SK-N-SH treated with all-trans-retinoic acid at 6 μM for 48 hours (cell line): ENCODE results near the gene KIFC3.
"Not testable (repeated sequence)": the region's sequence is repeated elsewhere in the genome, so short reads cannot be mapped to it uniquely, and the experiment has no call there.

ENCODE experiments used
- ATAC-seq: fragments of 200-7000 bp; cut with Tn5 transposase; 3 replicates; pipeline ENCODE4 v1.9.1; 2020; ENCODE audit warnings: mild to moderate bottlenecking, moderate library complexity
- ARNTL ChIP-seq: fragments of 450-650 bp; formaldehyde crosslinking; IDR thresholded peaks from 2 replicates; pipeline ENCODE4 v1.5.0; 2020; ENCODE audit warnings: low read depth, mild to moderate bottlenecking, moderate library complexity, borderline replicate concordance
- BACH2 ChIP-seq: fragments of 250-450 bp; sonication (Bioruptor Pico); IDR thresholded peaks from 2 replicates; pipeline ENCODE4 v1.9.0; 2021; ENCODE audit warnings: mild to moderate bottlenecking, borderline replicate concordance
- CREB5 ChIP-seq: fragments of 250-450 bp; sonication (Bioruptor Pico); IDR thresholded peaks from 2 replicates; pipeline ENCODE4 v1.5.1; 2020; ENCODE audit warnings: low read depth, mild to moderate bottlenecking, moderate library complexity
- CSDC2 ChIP-seq: fragments of 250-450 bp; sonication (Bioruptor Pico); IDR thresholded peaks from 2 replicates; pipeline ENCODE4 v1.5.0; 2020; ENCODE audit warnings: mild to moderate bottlenecking, moderate library complexity
- CSRNP3 ChIP-seq: fragments of 250-450 bp; sonication (Bioruptor Pico); IDR thresholded peaks from 2 replicates; pipeline ENCODE4 v1.5.1; 2021; ENCODE audit warnings: mild to moderate bottlenecking, moderate library complexity
- ESRRG ChIP-seq: fragments of 250-450 bp; sonication (Bioruptor Pico); IDR thresholded peaks from 2 replicates; pipeline ENCODE4 v1.6.1; 2021; ENCODE audit warnings: mild to moderate bottlenecking
- GLIS3 ChIP-seq: fragments of 250-450 bp; sonication (Bioruptor Pico); IDR thresholded peaks from 2 replicates; pipeline ENCODE4 v1.5.0; 2020; ENCODE audit warnings: mild to moderate bottlenecking, moderate library complexity
- ISL1 ChIP-seq: fragments of 250-450 bp; sonication (Bioruptor Pico); IDR thresholded peaks from 2 replicates; pipeline ENCODE4 v2.1.2; 2022; ENCODE audit warnings: mild to moderate bottlenecking, moderate library complexity
- OSR1 ChIP-seq: fragments of 250-450 bp; sonication (Bioruptor Pico); IDR thresholded peaks from 2 replicates; pipeline ENCODE4 v1.8.0; 2022; ENCODE audit warnings: moderate library complexity, mild to moderate bottlenecking, inconsistent platforms
- PATZ1 ChIP-seq: fragments of 250-450 bp; sonication (Bioruptor Pico); IDR thresholded peaks from 2 replicates; pipeline ENCODE4 v1.8.0; 2020; ENCODE audit warnings: mild to moderate bottlenecking, moderate library complexity, borderline replicate concordance
- POU6F1 ChIP-seq: fragments of 250-450 bp; sonication (Bioruptor Pico); IDR thresholded peaks from 2 replicates; pipeline ENCODE4 v1.8.0; 2021; ENCODE audit warnings: low read depth, mild to moderate bottlenecking, moderate library complexity, borderline replicate concordance
- PPARA ChIP-seq: fragments of 250-450 bp; sonication (Bioruptor Pico); IDR thresholded peaks from 2 replicates; pipeline ENCODE4 v1.5.0; 2020; ENCODE audit warnings: mild to moderate bottlenecking, borderline replicate concordance
- RARB ChIP-seq: fragments of 250-450 bp; sonication (Bioruptor Pico); IDR thresholded peaks from 2 replicates; pipeline ENCODE4 v1.8.0; 2021; ENCODE audit warnings: mild to moderate bottlenecking, moderate library complexity
- TOX ChIP-seq: fragments of 250-450 bp; sonication (Bioruptor Pico); IDR thresholded peaks from 2 replicates; pipeline ENCODE4 v1.8.0; 2021; ENCODE audit warnings: mild to moderate bottlenecking, moderate library complexity, borderline replicate concordance
- TSHZ2 ChIP-seq: fragments of 250-450 bp; sonication (Bioruptor Pico); IDR thresholded peaks from 2 replicates; pipeline ENCODE4 v1.5.0; 2020; ENCODE audit warnings: mild to moderate bottlenecking, moderate library complexity
- ZC3H10 ChIP-seq: fragments of 250-450 bp; sonication (Bioruptor Pico); IDR thresholded peaks from 2 replicates; pipeline ENCODE4 v1.5.1; 2021; ENCODE audit warnings: mild to moderate bottlenecking, moderate library complexity
- ZNF565 ChIP-seq: fragments of 450-650 bp; formaldehyde crosslinking; conservative IDR thresholded peaks from 2 replicates; pipeline ENCODE4 v1.5.0; 2020; ENCODE audit warnings: low read depth, mild to moderate bottlenecking, moderate library complexity
- ZNF70 ChIP-seq: fragments of 450-650 bp; formaldehyde crosslinking; IDR thresholded peaks from 2 replicates; pipeline ENCODE4 v1.5.0; 2020; ENCODE audit warnings: mild to moderate bottlenecking, moderate library complexity
- ZNF8 ChIP-seq: fragments of 450-650 bp; formaldehyde crosslinking; IDR thresholded peaks from 2 replicates; pipeline ENCODE4 v1.5.0; 2020; ENCODE audit warnings: mild to moderate bottlenecking, moderate library complexity

KIFC3 gene

GRCh38 chr16:57713596-57713995, 88.7 kb downstream of the KIFC3 start (continued):
- no peak for TF ChIP-seq ZC3H10 (CRISPR knock-in tag)
- no peak for TF ChIP-seq ISL1 (CRISPR knock-in tag)
- no peak for TF ChIP-seq POU6F1
- no peak for TF ChIP-seq RARB (CRISPR knock-in tag)
- no peak for TF ChIP-seq OSR1 (CRISPR knock-in tag)
- no peak for TF ChIP-seq ESRRG

GRCh38 chr16:57712569-57712968, 89.7 kb downstream of the KIFC3 start:
- not testable (repeated sequence) for ATAC-seq

- ATAC-seq = no peak
- TF ChIP-seq PATZ1 = no peak
- TF ChIP-seq CREB5 (CRISPR knock-in tag) = no peak
Observed at GRCh38 chr16:57711993-57712392, 90.3 kb downstream of the KIFC3 start.

- no peak for ATAC-seq
- TF ChIP-seq ZNF8 (CRISPR knock-in tag) (no peak), GLIS3 (no peak), CSDC2 (no peak), ARNTL (CRISPR knock-in tag) (no peak), PATZ1 (no peak), BACH2 (CRISPR knock-in tag) (no peak), ZNF565 (CRISPR knock-in tag) (no peak), CREB5 (CRISPR knock-in tag) (no peak)
Observed at GRCh38 chr16:57711346-57711745, 90.9 kb downstream of the KIFC3 start.

GRCh38 chr16:57709663-57710062, 92.6 kb downstream of the KIFC3 start:
- TF ChIP-seq ISL1 (CRISPR knock-in tag) (no peak), POU6F1 (no peak), PPARA (CRISPR knock-in tag) (no peak), TOX (CRISPR knock-in tag) (no peak), RARB (CRISPR knock-in tag) (no peak), OSR1 (CRISPR knock-in tag) (no peak), ZNF70 (CRISPR knock-in tag) (no peak), TSHZ2 (no peak), ZNF565 (CRISPR knock-in tag) (no peak), CSRNP3 (CRISPR knock-in tag) (no peak)
- ATAC-seq = no peak
